HepG2 (cell line): Measurements from ENCODE around the gene MIF4GD. TPM values are rescaled to one million over a fixed set of nuclear protein-coding genes. Genes with fewer than 3 reads are reported as not detected.

Experiments used
- GATA4 ChIP-seq: sonication (generic); IDR thresholded peaks from 2 replicates; pipeline ENCODE4 v1.6.1; 2016; ENCODE audit warnings: antibody characterized with exemption, low read depth, borderline replicate concordance
- HDAC1 ChIP-seq: sonication (generic); formaldehyde crosslinking; IDR thresholded peaks from 2 replicates; pipeline ENCODE4 v1.5.1; 2020; ENCODE audit warnings: mild to moderate bottlenecking, missing genetic modification reagents
- HOMEZ ChIP-seq: IDR thresholded peaks from 2 replicates; pipeline ENCODE4 v1.6.1; 2016; ENCODE audit warnings: low read depth
- IKZF1 ChIP-seq: fragments of 450-650 bp; IDR thresholded peaks from 2 replicates; pipeline ENCODE4 v1.7.1; 2016
- KLF12 ChIP-seq: sonication (generic); formaldehyde crosslinking; IDR thresholded peaks from 2 replicates; pipeline ENCODE4 v1.4.0; 2020; ENCODE audit warnings: missing genetic modification reagents, borderline replicate concordance
- KLF16 ChIP-seq, 2 experiments: sonication (generic) in 1 of 2; formaldehyde crosslinking in 1 of 2; IDR thresholded peaks; 2 replicates each; pipeline versions ENCODE4 v1.6.1 to v1.8.0; 2016 to 2023; ENCODE audit warnings: missing genetic modification reagents in 2 of 2, missing compliant biosample characterization in 1 of 2
- MBNL3 ChIP-seq: fragments of 250-450 bp; sonication (Bioruptor Pico); conservative IDR thresholded peaks from 2 replicates; pipeline ENCODE4 v1.8.0; 2022; ENCODE audit warnings: mild to moderate bottlenecking, inconsistent platforms
- NFKBIZ ChIP-seq: IDR thresholded peaks from 2 replicates; pipeline ENCODE4 v1.6.1; 2018; ENCODE audit warnings: missing genetic modification reagents, missing compliant biosample characterization
- PAX8 ChIP-seq: sonication (generic); formaldehyde crosslinking; IDR thresholded peaks from 2 replicates; pipeline ENCODE4 v1.8.0; 2022; ENCODE audit warnings: mild to moderate bottlenecking, missing genetic modification reagents, borderline replicate concordance
- RELA ChIP-seq: sonication (generic); formaldehyde crosslinking; IDR thresholded peaks from 2 replicates; pipeline ENCODE4 v1.4.0; 2020; ENCODE audit warnings: missing genetic modification reagents
- REXO4 ChIP-seq: sonication (generic); formaldehyde crosslinking; IDR thresholded peaks from 2 replicates; pipeline ENCODE4 v1.8.0; 2022; ENCODE audit warnings: missing genetic modification reagents, mild to moderate bottlenecking, borderline replicate concordance
- RFX1 ChIP-seq: fragments of 450-650 bp; IDR thresholded peaks from 2 replicates; pipeline ENCODE4 v1.6.1; 2017
- RFX3 ChIP-seq: IDR thresholded peaks from 2 replicates; pipeline ENCODE4 v1.6.1; 2016; ENCODE audit warnings: missing biosample characterization, missing genetic modification reagents
- RNF2 ChIP-seq: fragments of 450-650 bp; conservative IDR thresholded peaks from 2 replicates; pipeline ENCODE4 v1.6.1; 2016; ENCODE audit warnings: low read depth
- SMAD3 ChIP-seq: sonication (generic); formaldehyde crosslinking; IDR thresholded peaks from 2 replicates; pipeline ENCODE4 v1.4.0; 2020; ENCODE audit warnings: missing genetic modification reagents
- SSRP1 ChIP-seq: IDR thresholded peaks from 2 replicates; pipeline ENCODE4 v1.6.1; 2016; ENCODE audit warnings: control low read depth
- TEF ChIP-seq: sonication (generic); formaldehyde crosslinking; IDR thresholded peaks from 2 replicates; pipeline ENCODE4 v1.5.0; 2020; ENCODE audit warnings: missing genetic modification reagents
- TFAP4 ChIP-seq: sonication (generic); IDR thresholded peaks from 2 replicates; pipeline ENCODE4 v1.6.1; 2016; ENCODE audit warnings: low read depth, borderline replicate concordance
- TP53 ChIP-seq: sonication (generic); formaldehyde crosslinking; conservative IDR thresholded peaks from 2 replicates; pipeline ENCODE4 v1.4.0; 2020; ENCODE audit warnings: missing genetic modification reagents
- YEATS4 ChIP-seq: sonication (generic); formaldehyde crosslinking; IDR thresholded peaks from 2 replicates; pipeline ENCODE4 v1.4.0; 2020; ENCODE audit warnings: missing genetic modification reagents, borderline replicate concordance
- ZBTB37 ChIP-seq: sonication (generic); formaldehyde crosslinking; IDR thresholded peaks from 2 replicates; pipeline ENCODE4 v1.4.0; 2020; ENCODE audit warnings: mild to moderate bottlenecking, missing genetic modification reagents
- ZMYM3 ChIP-seq: sonication (generic); formaldehyde crosslinking; IDR thresholded peaks from 2 replicates; pipeline ENCODE4 v1.5.1; 2020; ENCODE audit warnings: mild to moderate bottlenecking, missing genetic modification reagents
- ZNF234 ChIP-seq: sonication (generic); formaldehyde crosslinking; conservative IDR thresholded peaks from 2 replicates; pipeline ENCODE4 v1.5.1; 2020; ENCODE audit warnings: mild to moderate bottlenecking, missing genetic modification reagents
- ZNF256 ChIP-seq: sonication (generic); formaldehyde crosslinking; conservative IDR thresholded peaks from 2 replicates; pipeline ENCODE4 v1.4.0; 2020; ENCODE audit warnings: missing genetic modification reagents
- ZNF260 ChIP-seq: sonication (generic); formaldehyde crosslinking; IDR thresholded peaks from 2 replicates; pipeline ENCODE4 v1.4.0; 2020; ENCODE audit warnings: missing genetic modification reagents, low read depth, mild to moderate bottlenecking, borderline replicate concordance
- ZNF333 ChIP-seq: sonication (generic); formaldehyde crosslinking; IDR thresholded peaks from 2 replicates; pipeline ENCODE4 v1.4.0; 2020; ENCODE audit warnings: mild to moderate bottlenecking, missing genetic modification reagents, borderline replicate concordance
- ZNF614 ChIP-seq: IDR thresholded peaks from 2 replicates; pipeline ENCODE4 v1.6.1; 2018; ENCODE audit warnings: missing biosample characterization, missing genetic modification reagents, inconsistent platforms, borderline replicate concordance
- ZNF674 ChIP-seq: sonication (generic); formaldehyde crosslinking; IDR thresholded peaks from 2 replicates; pipeline ENCODE4 v1.5.0; 2020; ENCODE audit warnings: low read depth, mild to moderate bottlenecking, missing genetic modification reagents
- ZNF724P ChIP-seq: sonication (generic); formaldehyde crosslinking; IDR thresholded peaks from 2 replicates; pipeline ENCODE4 v1.8.0; 2022; ENCODE audit warnings: missing genetic modification reagents, borderline replicate concordance
- ZNF883 ChIP-seq: sonication (generic); formaldehyde crosslinking; IDR thresholded peaks from 2 replicates; pipeline ENCODE4 v1.5.1; 2020; ENCODE audit warnings: mild to moderate bottlenecking, missing genetic modification reagents; ENCODE audit errors: not compliant biosample characterization
- polyA plus RNA-seq, 8 experiments: library from polyadenylated mRNA; depleted of rRNA in 3 of 8; stranded (reverse) in 7 of 8; unstranded in 1 of 8; fragments of >200 nt; fragmentation: Illumina TruSeq in 4 of 8; extraction: Trizol in 4 of 8; gene quantifications; 2 replicates each; pipeline versions ENCODE4 v1.2.1 to v1.2.3, GENCODE V29; 2011 to 2016; ENCODE audit warnings: low read depth in 4 of 8, missing spikeins in 1 of 8, mixed read lengths in 1 of 8; ENCODE audit not compliant: insufficient read depth in 1 of 8
- total RNA-seq, 5 experiments: library from RNA; depleted of rRNA; stranded (reverse); fragments of >200 nt; fragmentation: Illumina TruSeq; extraction: Trizol; gene quantifications; 2 replicates each; pipeline ENCODE4 v1.2.3, GENCODE V29; 2016; ENCODE audit warnings: low read depth in 1 of 5

The MIF4GD gene
- total and polyA plus RNA-seq, 2 of the 13 experiments (the other 11 are each of a cell fraction or from before 2014, with no cell fraction given), result 14.0 to 28.0 TPM

- TF ChIP-seq ZNF256 (no peak), ZNF674 (CRISPR knock-in tag) (no peak), HDAC1 (CRISPR knock-in tag) (no peak), YEATS4 (CRISPR knock-in tag) (no peak), KLF12 (CRISPR knock-in tag) (no peak), MBNL3 (CRISPR knock-in tag) (no peak), ZNF333 (CRISPR knock-in tag) (no peak), NFKBIZ (CRISPR knock-in tag) (no peak), ZMYM3 (CRISPR knock-in tag) (0 out of 2 replicates have a peak, but pooled peaks have one; percentile 13), HOMEZ (CRISPR knock-in tag) (no peak), IKZF1 (no peak), TEF (CRISPR knock-in tag) (no peak), ZNF883 (CRISPR knock-in tag) (peak; percentile 55), ZNF614 (CRISPR knock-in tag) (0 out of 2 replicates have a peak, but pooled peaks have one; percentile 14), RFX1 (no peak), RELA (CRISPR knock-in tag) (peak; percentile 35; the same call in 1 of the 2 replicates), REXO4 (CRISPR knock-in tag) (no peak), PAX8 (no peak), ZBTB37 (no peak), ZNF724P (no peak), SMAD3 (CRISPR knock-in tag) (no peak), TFAP4 (no peak), KLF16 (CRISPR knock-in tag; IDR thresholded peaks at IDR 0.05) (no peak), SSRP1 (CRISPR knock-in tag) (no peak; the same call in 1 of the 2 replicates), RFX3 (CRISPR knock-in tag) (no peak), TP53 (CRISPR knock-in tag) (no peak), RNF2 (no peak), ZNF260 (no peak), ZNF234 (CRISPR knock-in tag) (no peak), GATA4 (no peak)
These were observed 32.3 kb downstream of the MIF4GD start (continued) for GRCh38 chr17:75238684-75239191.
